Mononuclear cell (primary cell): ENCODE measurements around the gene CFLAR. TPM values are rescaled to one million over a fixed set of nuclear protein-coding genes. Genes with fewer than 3 reads are reported as not detected.

ENCODE experiments used
- total RNA-seq: library from RNA; depleted of rRNA; stranded (reverse); fragments of >200 nt; gene quantifications from one replicate; pipeline ENCODE4 v1.2.3, GENCODE V29; 2012

CFLAR gene
- total RNA-seq, 1 donor = 376 TPM

Other genes with a start within 250 kb of the CFLAR start
- 25.9 TPM for gene PPIL3, start 227.1 kb upstream of the CFLAR start, total RNA-seq
- 8.5 TPM for gene NIF3L1, start 226.8 kb upstream of the CFLAR start, total RNA-seq
- gene ORC2, start 152.5 kb upstream of the CFLAR start, total RNA-seq = 12.1 TPM
- gene HYCC2, start 44.5 kb upstream of the CFLAR start, total RNA-seq = 39.3 TPM
- 13.9 TPM for gene NDUFB3, start 44.2 kb upstream of the CFLAR start, total RNA-seq
- gene CASP10, start 67.0 kb downstream of the CFLAR start, total RNA-seq = 29.7 TPM
- gene CASP8, start 144.4 kb downstream of the CFLAR start, total RNA-seq = 129 TPM
- 9.6 TPM for gene FLACC1, start 241.2 kb downstream of the CFLAR start, total RNA-seq